K562 (cell line): ENCODE measurements around the gene LMNB1. TPM values are rescaled to one million over a fixed set of nuclear protein-coding genes. Genes with fewer than 3 reads are reported as not detected.
A peak's percentile ranks its signal among the peaks of the same experiment; 100 is the strongest.
"Not testable (repeated sequence)": the region's sequence is repeated elsewhere in the genome, so short reads cannot be mapped to it uniquely, and the experiment has no call there.

ENCODE experiments used
- ATAC-seq: fragments of 200-7000 bp; cut with Tn5 transposase; 3 replicates; pipeline ENCODE4 v1.9.1; 2020; ENCODE audit warnings: moderate library complexity
- BruUV-seq: library from RNA; stranded (reverse); fragments of 400-500 nt; replicated peaks from 2 replicates; lab custom pipeline; 2021; lab: Mats Ljungman, UMichigan
- CTCF ChIA-PET: fragments of 300-600 bp; formaldehyde crosslinking; extraction: SDS; loops from one replicate; lab custom pipeline; 2021; ENCODE audit warnings: low intra/inter-chr PET ratio; lab: Yijun Ruan, JAX
- POLR2A ChIA-PET: fragments of 300-600, 350-650 bp; sonication (Branson Sonifier 250); formaldehyde crosslinking; extraction: SDS; loops from one replicate; lab custom pipeline; 2021; ENCODE audit warnings: antibody characterized with exemption, inconsistent platforms; lab: Yijun Ruan, JAX
- DNase-seq, 4 experiments: peaks; one replicate each; pipeline versions ENCODE4 v3.0.0 to v3.0.0-alpha.2; 2011 to 2018; ENCODE audit warnings: low spot score in 3 of 4, mixed read lengths in 3 of 4; ENCODE audit errors: extremely low read depth in 1 of 4
- FAIRE-seq: peaks from 2 replicates; lab custom pipeline; 2011; peaks lifted over from hg19 to GRCh38; lab: Jason Lieb, UNC
- H2AFZ ChIP-seq: 2 replicates; pipeline ENCODE4 v1.6.0; 2011; ENCODE audit warnings: low read depth, low read length, control low read depth, inconsistent platforms
- H3K27ac ChIP-seq: fragments of 200-600 bp; 3 replicates; pipeline ENCODE4 v1.8.0; 2011; ENCODE audit warnings: low read depth, mild to moderate bottlenecking, control low read depth, inconsistent platforms, low read length, moderate library complexity, mixed read lengths; ENCODE audit errors: extremely low read depth
- H3K27me3 ChIP-seq, 2 experiments: fragments of 300-600 bp in 1 of 2; 2 replicates in 1 of 2; 3 replicates in 1 of 2; pipeline versions ENCODE4 v1.6.0 to v1.8.0; 2011; ENCODE audit warnings: inconsistent platforms in 2 of 2, low read length in 2 of 2, mild to moderate bottlenecking in 1 of 2, mixed read lengths in 1 of 2, moderate library complexity in 1 of 2; ENCODE audit not compliant: control insufficient read depth in 2 of 2, insufficient read depth in 2 of 2
- H3K36me3 ChIP-seq: fragments of 300-600 bp; 3 replicates; pipeline ENCODE4 v1.8.0; 2011; ENCODE audit warnings: mild to moderate bottlenecking, low read length, inconsistent platforms; ENCODE audit not compliant: control insufficient read depth, insufficient read depth
- H3K4me1 ChIP-seq, 2 experiments: fragments of 200-600 bp in 1 of 2; replicated peaks in 1 of 2; 2 replicates in 1 of 2; 3 replicates in 1 of 2; pipeline versions ENCODE4 v1.5.1 to v1.8.0; 2011; ENCODE audit warnings: inconsistent platforms in 2 of 2, low read length in 2 of 2, mild to moderate bottlenecking in 1 of 2, mixed read lengths in 1 of 2, moderate library complexity in 1 of 2; ENCODE audit not compliant: control insufficient read depth in 2 of 2, insufficient read depth in 2 of 2
- H3K4me2 ChIP-seq: 2 replicates; pipeline ENCODE4 v1.6.1; 2011; ENCODE audit warnings: low read length, control low read depth, inconsistent platforms, mixed read lengths; ENCODE audit not compliant: insufficient read depth
- H3K4me3 ChIP-seq: fragments of 200-600 bp; sonication (generic), shearing (Covaris generic); 2 replicates; pipeline ENCODE4 v1.5.1; 2016; ENCODE audit warnings: control low read depth, inconsistent platforms
- H3K79me2 ChIP-seq: fragments of 200-600 bp; 3 replicates; pipeline ENCODE4 v1.8.0; 2011; ENCODE audit warnings: low read length, inconsistent platforms; ENCODE audit not compliant: control insufficient read depth, insufficient read depth
- H3K9ac ChIP-seq, 2 experiments: 2 replicates each; pipeline versions ENCODE4 v1.6.0 to v1.6.1; 2011; ENCODE audit warnings: low read depth in 2 of 2, low read length in 2 of 2, control low read depth in 1 of 2, inconsistent platforms in 1 of 2, mild to moderate bottlenecking in 1 of 2, mixed read lengths in 1 of 2; ENCODE audit not compliant: insufficient read depth in 1 of 2
- H3K9me1 ChIP-seq: one replicate; pipeline ENCODE4 v1.6.0; 2011; ENCODE audit warnings: inconsistent platforms, mild to moderate bottlenecking, low read length, moderate library complexity; ENCODE audit not compliant: control insufficient read depth, insufficient read depth
- H3K9me3 ChIP-seq: replicated peaks from 2 replicates; pipeline ENCODE4 v1.5.1; 2011; ENCODE audit warnings: low read depth, low read length, inconsistent platforms; ENCODE audit not compliant: control insufficient read depth, insufficient read depth
- H4K20me1 ChIP-seq: replicated peaks from 2 replicates; pipeline ENCODE4 v1.6.1; 2011; ENCODE audit warnings: low read length, inconsistent platforms, mixed read lengths; ENCODE audit not compliant: control insufficient read depth, insufficient read depth
- CBFA2T3 ChIP-seq: fragments of 450-650 bp; IDR thresholded peaks from 2 replicates; pipeline ENCODE4 v1.6.1; 2017
- CEBPB ChIP-seq: fragments of 450-650 bp; IDR thresholded peaks from 2 replicates; pipeline ENCODE4 v1.6.1; 2016; ENCODE audit warnings: missing genetic modification characterization, missing compliant biosample characterization
- CEBPG ChIP-seq, 3 experiments: fragments of 200-800 bp in 1 of 3; sonication (Bioruptor generic) in 1 of 3; sonication (generic) in 1 of 3; formaldehyde crosslinking in 1 of 3; IDR thresholded peaks in 2 of 3; conservative IDR thresholded peaks in 1 of 3; 2 replicates each; pipeline versions ENCODE4 v1.6.1 to v1.8.0; 2016 to 2022; ENCODE audit warnings: missing compliant biosample characterization in 2 of 3, missing genetic modification characterization in 2 of 3, mild to moderate bottlenecking in 1 of 3, missing genetic modification reagents in 1 of 3
- EGR1 ChIP-seq: fragments of 450-650 bp; conservative IDR thresholded peaks from 2 replicates; pipeline ENCODE4 v1.6.1; 2017; ENCODE audit warnings: mild to moderate bottlenecking
- FOXA1 ChIP-seq: fragments of 450-650 bp; IDR thresholded peaks from 2 replicates; pipeline ENCODE4 v1.6.1; 2016; ENCODE audit warnings: mild to moderate bottlenecking, borderline replicate concordance
- MBD2 ChIP-seq: sonication (generic); IDR thresholded peaks from 2 replicates; pipeline ENCODE4 v1.6.1; 2016; ENCODE audit warnings: low read depth, borderline replicate concordance
- POLR2AphosphoS5 ChIP-seq: IDR thresholded peaks from 2 replicates; pipeline ENCODE4 v1.6.1; 2011; ENCODE audit warnings: mild to moderate bottlenecking, low read depth, low read length, moderate library complexity; ENCODE audit not compliant: control insufficient read depth, insufficient read depth
- PTBP1 ChIP-seq: fragments of 200-400 bp; formaldehyde crosslinking; IDR thresholded peaks from 2 replicates; pipeline ENCODE4 v1.6.1; 2017; ENCODE audit warnings: low read depth, low read length
- RBM14 ChIP-seq: fragments of 200-400 bp; formaldehyde crosslinking; IDR thresholded peaks from 2 replicates; pipeline ENCODE4 v1.6.1; 2018; ENCODE audit warnings: low read depth, mild to moderate bottlenecking, low read length, moderate library complexity, borderline replicate concordance; ENCODE audit not compliant: insufficient read depth
- SNRNP70 ChIP-seq: fragments of 200-400 bp; formaldehyde crosslinking; optimal IDR thresholded peaks from 2 replicates; pipeline ENCODE3; 2017; ENCODE audit warnings: low read depth, low read length
- SRF ChIP-seq, 2 experiments: fragments of 250-450, 450-650 bp in 1 of 2; sonication (Bioruptor Pico) in 1 of 2; sonication (generic) in 1 of 2; formaldehyde crosslinking; IDR thresholded peaks; 2 replicates each; pipeline versions ENCODE4 v1.5.0 to v1.5.1; 2020 to 2022; ENCODE audit warnings: mild to moderate bottlenecking in 1 of 2, missing genetic modification reagents in 1 of 2
- STAT5A ChIP-seq: IDR thresholded peaks from 2 replicates; pipeline ENCODE4 v1.6.1; 2012; ENCODE audit warnings: low read length, inconsistent platforms, borderline replicate concordance
- TCF3 ChIP-seq: sonication (generic); formaldehyde crosslinking; IDR thresholded peaks from 2 replicates; pipeline ENCODE4 v1.4.0; 2020; ENCODE audit warnings: mild to moderate bottlenecking, missing genetic modification reagents
- ZNF165 ChIP-seq: fragments of 250-450 bp; sonication (Bioruptor Pico); IDR thresholded peaks from 2 replicates; pipeline ENCODE4 v1.4.0; 2020; ENCODE audit warnings: borderline replicate concordance
- ZNF197 ChIP-seq: fragments of 200-800 bp; sonication (Bioruptor generic); IDR thresholded peaks from 2 replicates; pipeline ENCODE4 v1.6.1; 2016; ENCODE audit warnings: low read depth, missing genetic modification characterization, missing compliant biosample characterization
- ZNF212 ChIP-seq: fragments of 450-650 bp; formaldehyde crosslinking; IDR thresholded peaks from 2 replicates; pipeline ENCODE4 v1.4.0; 2020; ENCODE audit warnings: mild to moderate bottlenecking
- WGBS: fragments of 100-300 bp; shearing (Covaris generic); methylation state at CpG from one replicate; pipeline ENCODE4 v1.1.6; 2016; ENCODE audit warnings: low coverage, mixed read lengths; ENCODE audit not compliant: insufficient coverage; ENCODE audit errors: missing lambda C conversion rate; 5-methylcytosine and 5-hydroxymethylcytosine counted together
- in situ Hi-C: fragments of 300-500 bp; cut with MboI; formaldehyde crosslinking; loops from 4 replicates; pipeline ENCODE4 v1.15.0; 2018; ENCODE audit warnings: inconsistent platforms, mixed read lengths
- intact Hi-C: fragments of 100-400 bp; cut with micrococcal nuclease; formaldehyde crosslinking; loops from 2 replicates; pipeline ENCODE4 v1.14.2; 2022
- polyA plus RNA-seq, 8 experiments: library from polyadenylated mRNA; depleted of rRNA in 4 of 8; stranded (reverse) in 5 of 8; unstranded in 3 of 8; fragments of >200 nt; fragmentation: Nextera tagmentation in 2 of 8; fragmentation: Illumina TruSeq in 1 of 8; extraction: Ambion mirVana in 2 of 8; extraction: Trizol in 1 of 8; gene quantifications; 2 replicates each; pipeline versions ENCODE4 v1.2.1 to v1.2.3, GENCODE V29; 2011 to 2014; ENCODE audit warnings: inconsistent platforms in 1 of 8, missing spikeins in 1 of 8
- total RNA-seq, 7 experiments: library from RNA; depleted of rRNA in 6 of 7; stranded (reverse); fragments of >200 nt in 6 of 7; fragmentation: Illumina TruSeq in 2 of 7; extraction: Trizol in 2 of 7; gene quantifications; 2 replicates each; pipeline versions ENCODE4 v1.2.1 to v1.2.3, GENCODE V29; 2011 to 2021; ENCODE audit warnings: low replicate concordance in 1 of 7
- TF ChIP-seq, protein P1 (sequence below): sonication (generic); formaldehyde crosslinking; IDR thresholded peaks from 2 replicates; pipeline ENCODE4 v1.8.0; 2022; ENCODE audit warnings: missing genetic modification reagents, mild to moderate bottlenecking, moderate library complexity, borderline replicate concordance
- TF ChIP-seq, protein P2 (sequence below): sonication (generic); formaldehyde crosslinking; IDR thresholded peaks from 2 replicates; pipeline ENCODE4 v1.8.1; 2023; ENCODE audit warnings: mild to moderate bottlenecking, missing genetic modification reagents, moderate library complexity

LMNB1 gene
- total and polyA plus RNA-seq, 9 of the 15 experiments (the other 6 are each of a cell fraction or from before 2014, with no cell fraction given) = 2.8 to 190 (median 131) TPM

DNA sequence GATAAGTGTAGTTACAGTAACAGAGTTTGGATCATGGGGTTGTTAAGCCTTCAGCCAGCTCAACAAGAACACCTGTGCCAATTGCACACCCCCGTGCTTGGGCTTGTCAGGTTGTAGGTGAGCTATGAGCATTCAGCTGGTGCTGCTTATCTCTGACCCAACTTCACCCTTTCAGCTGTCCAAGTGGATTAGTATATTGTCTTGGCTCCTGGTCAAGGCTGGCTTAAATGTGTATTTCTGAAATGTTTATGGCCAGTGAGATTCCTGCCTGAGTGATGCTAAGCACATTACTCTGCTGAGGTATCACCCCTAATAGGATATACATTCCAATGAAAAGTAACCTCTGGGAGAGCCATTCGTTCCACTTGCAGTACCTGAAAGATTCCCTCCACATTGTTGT, 44.2 kb upstream of the LMNB1 start (continued):
- TF ChIP-seq, protein P1, sequence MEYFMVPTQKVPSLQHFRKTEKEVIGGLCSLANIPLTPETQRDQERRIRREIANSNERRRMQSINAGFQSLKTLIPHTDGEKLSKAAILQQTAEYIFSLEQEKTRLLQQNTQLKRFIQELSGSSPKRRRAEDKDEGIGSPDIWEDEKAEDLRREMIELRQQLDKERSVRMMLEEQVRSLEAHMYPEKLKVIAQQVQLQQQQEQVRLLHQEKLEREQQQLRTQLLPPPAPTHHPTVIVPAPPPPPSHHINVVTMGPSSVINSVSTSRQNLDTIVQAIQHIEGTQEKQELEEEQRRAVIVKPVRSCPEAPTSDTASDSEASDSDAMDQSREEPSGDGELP = peak; percentile 56; the same call in 1 of the 2 replicates
- TF ChIP-seq CEBPB (tag) = no peak
- no peak for TF ChIP-seq ZNF165 (CRISPR knock-in tag)
- no peak for TF ChIP-seq EGR1
- no peak for TF ChIP-seq SNRNP70
- TF ChIP-seq ZNF197 (CRISPR knock-in tag) = no peak
- TF ChIP-seq CBFA2T3 = peak; percentile 69
- TF ChIP-seq POLR2AphosphoS5 = no peak
- TF ChIP-seq MBD2 = no peak
- no peak for TF ChIP-seq CEBPG (CRISPR knock-in tag; IDR thresholded peaks at IDR 0.05)
- no peak for TF ChIP-seq CEBPG (tag; conservative IDR thresholded peaks at IDR 0.05 in 1 of 2, IDR thresholded peaks at IDR 0.05 in 1 of 2)
- peak; percentile 54 for TF ChIP-seq TCF3 (CRISPR knock-in tag)
- TF ChIP-seq SRF (CRISPR knock-in tag; IDR thresholded peaks at IDR 0.05) = no peak
- no peak for TF ChIP-seq RBM14
- TF ChIP-seq FOXA1 = no peak
- no peak for TF ChIP-seq STAT5A
- TF ChIP-seq PTBP1 = no peak
- TF ChIP-seq ZNF212 (CRISPR knock-in tag) = no peak
- TF ChIP-seq, protein P2, sequence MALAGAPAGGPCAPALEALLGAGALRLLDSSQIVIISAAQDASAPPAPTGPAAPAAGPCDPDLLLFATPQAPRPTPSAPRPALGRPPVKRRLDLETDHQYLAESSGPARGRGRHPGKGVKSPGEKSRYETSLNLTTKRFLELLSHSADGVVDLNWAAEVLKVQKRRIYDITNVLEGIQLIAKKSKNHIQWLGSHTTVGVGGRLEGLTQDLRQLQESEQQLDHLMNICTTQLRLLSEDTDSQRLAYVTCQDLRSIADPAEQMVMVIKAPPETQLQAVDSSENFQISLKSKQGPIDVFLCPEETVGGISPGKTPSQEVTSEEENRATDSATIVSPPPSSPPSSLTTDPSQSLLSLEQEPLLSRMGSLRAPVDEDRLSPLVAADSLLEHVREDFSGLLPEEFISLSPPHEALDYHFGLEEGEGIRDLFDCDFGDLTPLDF = no peak

DNA sequence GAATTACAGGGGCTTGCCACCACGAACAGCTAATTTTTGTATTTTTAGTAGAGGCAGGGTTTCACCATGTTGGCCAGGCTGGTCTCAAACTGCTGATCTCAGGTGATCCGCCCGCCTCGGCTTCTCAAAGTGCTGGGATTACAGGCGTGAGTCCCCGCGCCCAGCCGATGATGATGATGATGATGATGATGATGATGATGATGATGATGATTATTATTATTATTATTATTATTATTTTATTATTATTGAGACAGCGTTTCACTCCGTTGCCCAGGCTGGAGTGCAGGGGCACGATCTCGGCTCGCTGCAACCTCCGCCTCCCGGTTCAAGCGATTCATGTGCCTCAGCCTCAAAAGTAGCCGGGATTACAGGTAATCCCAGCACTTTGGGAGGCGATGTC, 42.4 kb upstream of the LMNB1 start:
- H3K9ac ChIP-seq, DNase-seq, in situ Hi-C loops, H3K79me2 ChIP-seq, H3K9me1 ChIP-seq, H3K4me1 ChIP-seq, H3K4me3 ChIP-seq, H2AFZ ChIP-seq, H3K36me3 ChIP-seq, H3K27ac ChIP-seq, intact Hi-C loops, BruUV-seq, H4K20me1 ChIP-seq, H3K9me3 ChIP-seq, ATAC-seq, CTCF ChIA-PET, FAIRE-seq, H3K27me3 ChIP-seq, H3K4me2 ChIP-seq: not testable (repeated sequence)
- WGBS = 83% methylated on average over 13 of the region's 18 CpGs
- POLR2A ChIA-PET = interaction anchor here (0.9 kb wide), 1 partner anchor 43 kb away, joined by 3 read pairs; no protein-coding TSS in a partner anchor
